Measurements from ENCODE around the gene KRTAP10-2. TPM values are rescaled to one million over a fixed set of nuclear protein-coding genes. Genes with fewer than 3 reads are reported as not detected.

The KRTAP10-2 gene
- total and polyA plus RNA-seq, 2 of the 4 experiments (the other 2 are of a cell fraction), result not detected

GRCh38 chr21:44557491-44558328 is 6.4 kb upstream of the KRTAP10-2 start:
- DNase-seq, result no peak

More at GRCh38 chr21:44557491-44558328, 6.4 kb upstream of the KRTAP10-2 start:
- H3K9me3 ChIP-seq (ENCODE audit: control insufficient read depth, insufficient read depth, low read length), result no peaks in the 10 kb centered on the region
- 39% methylated on average over 15 of the region's 30 CpGs; no CpG with 5 or more reads in 1 of the 2 experiments for WGBS, 2 experiments (ENCODE audit: extremely low coverage in 2 of 2, insufficient read length in 1 of 2)
- no peaks in the 10 kb centered on the region for H4K20me1 ChIP-seq (ENCODE audit: insufficient read depth, low read length)
- H3K36me3 ChIP-seq (ENCODE audit: control insufficient read depth, insufficient read depth, low read length), result no peaks in the 10 kb centered on the region
- H4K8ac ChIP-seq (ENCODE audit: low read depth in 2 of 2, low read length in 2 of 2), result no peak overlapping the region
- no peak overlapping the region for H3K4ac ChIP-seq (ENCODE audit: low read depth, low read length)
- no peak overlapping the region for H3K18ac ChIP-seq (ENCODE audit: low read depth, low read length)
- H3K23ac ChIP-seq (ENCODE audit: low read depth, low read length), result no peak overlapping the region
- H3K14ac ChIP-seq (replicated peaks; ENCODE audit: low read depth, low read length), result no peak overlapping the region
- no peak overlapping the region for H2AK5ac ChIP-seq (ENCODE audit: low read depth, low read length)
- dilution Hi-C loops (cut with HindIII; ENCODE audit: low sequenced_read_pairs, unreplicated experiment), result no loop called here
- H3K79me1 ChIP-seq (ENCODE audit: low read depth in 1 of 2, low read length in 2 of 2), result no peaks in the 10 kb centered on the region
- no peak overlapping the region for H3K4me3 ChIP-seq (ENCODE audit: insufficient read depth, low read depth, low read length)
- H4K5ac ChIP-seq (ENCODE audit: low read depth, low read length), result no peak overlapping the region
- no peak overlapping the region for H2BK120ac ChIP-seq (ENCODE audit: low read depth, low read length)
- H3K9me1 ChIP-seq (ENCODE audit: insufficient read depth, low read length), result no peaks in the 10 kb centered on the region
- H3K27me3 ChIP-seq (ENCODE audit: control insufficient read depth, insufficient read depth, low read length), result peaks cover 16% of the 10 kb centered on the region
- no peak overlapping the region for H2BK15ac ChIP-seq (ENCODE audit: low read depth, low read length)
- H2AK9ac ChIP-seq (replicated peaks; ENCODE audit: low read depth, low read length, poor library complexity), result no peak overlapping the region
- H3K4me1 ChIP-seq (ENCODE audit: control insufficient read depth, insufficient read depth, low read length), result no peaks in the 10 kb centered on the region
- no peak; the same call in 1 of the 2 replicates for ATAC-seq (ENCODE audit: low read depth)
- TF ChIP-seq MXI1 (IDR thresholded peaks at IDR 0.05; ENCODE audit: borderline replicate concordance, low read depth, low read length) (no peak), RAD21 (IDR thresholded peaks at IDR 0.05; ENCODE audit: low read length) (no peak), SMC3 (IDR thresholded peaks at IDR 0.05; ENCODE audit: low read depth, low read length) (no peak), BHLHE40 (IDR thresholded peaks at IDR 0.05; ENCODE audit: low read depth, low read length) (no peak), CEBPB (IDR thresholded peaks at IDR 0.05; ENCODE audit: low read depth, low read length) (no peak), CHD1 (IDR thresholded peaks at IDR 0.05; ENCODE audit: low read depth, low read length) (no peak), FOS (IDR thresholded peaks at IDR 0.05; ENCODE audit: low read depth, low read length) (no peak), RFX5 (IDR thresholded peaks at IDR 0.05; ENCODE audit: low read depth, low read length) (no peak), RCOR1 (IDR thresholded peaks at IDR 0.05; ENCODE audit: insufficient replicate concordance, low read length) (no peak), NFE2L2 (IDR thresholded peaks at IDR 0.05; ENCODE audit: low read depth, low read length) (no peak), MAFK (IDR thresholded peaks at IDR 0.05; ENCODE audit: low read depth, low read length) (no peak)
- no peak overlapping the region for H2AFZ ChIP-seq (replicated peaks; ENCODE audit: low read length, poor library complexity)
- no peak overlapping the region for H3K4me2 ChIP-seq (ENCODE audit: low read depth, low read length)
- H3K9ac ChIP-seq (ENCODE audit: low read depth, low read length), result no peak overlapping the region
- intact Hi-C loops (cut with micrococcal nuclease), result no loop called here
- H4K91ac ChIP-seq (ENCODE audit: insufficient read depth, low read depth, low read length), result no peak overlapping the region
- no peak overlapping the region for H2BK20ac ChIP-seq (ENCODE audit: low read depth, low read length)
- BruUV-seq (replicated peaks), result no TSS peak
- no peak overlapping the region for H2BK5ac ChIP-seq (ENCODE audit: low read depth, low read length, poor library complexity, severe bottlenecking)
- ChIA-PET POLR2A (ENCODE audit: unreplicated experiment) (no interaction called here), CTCF (no interaction called here)
- in situ Hi-C loops (cut with MboI; ENCODE audit: low sequenced_read_pairs), result no loop called here
- no peak overlapping the region for H3K56ac ChIP-seq (ENCODE audit: extremely low read depth, insufficient read depth, low read length)
- H3K27ac ChIP-seq (ENCODE audit: insufficient read depth, low read length), result no peak overlapping the region

Measured in IMR-90 (cell line).